ENCODE data around the gene NPC1L1. TPM values are rescaled to one million over a fixed set of nuclear protein-coding genes. Genes with fewer than 3 reads are reported as not detected.

NPC1L1 gene
- total RNA-seq, result under 0.01 and 0.12 TPM in 2 replicates

DNA sequence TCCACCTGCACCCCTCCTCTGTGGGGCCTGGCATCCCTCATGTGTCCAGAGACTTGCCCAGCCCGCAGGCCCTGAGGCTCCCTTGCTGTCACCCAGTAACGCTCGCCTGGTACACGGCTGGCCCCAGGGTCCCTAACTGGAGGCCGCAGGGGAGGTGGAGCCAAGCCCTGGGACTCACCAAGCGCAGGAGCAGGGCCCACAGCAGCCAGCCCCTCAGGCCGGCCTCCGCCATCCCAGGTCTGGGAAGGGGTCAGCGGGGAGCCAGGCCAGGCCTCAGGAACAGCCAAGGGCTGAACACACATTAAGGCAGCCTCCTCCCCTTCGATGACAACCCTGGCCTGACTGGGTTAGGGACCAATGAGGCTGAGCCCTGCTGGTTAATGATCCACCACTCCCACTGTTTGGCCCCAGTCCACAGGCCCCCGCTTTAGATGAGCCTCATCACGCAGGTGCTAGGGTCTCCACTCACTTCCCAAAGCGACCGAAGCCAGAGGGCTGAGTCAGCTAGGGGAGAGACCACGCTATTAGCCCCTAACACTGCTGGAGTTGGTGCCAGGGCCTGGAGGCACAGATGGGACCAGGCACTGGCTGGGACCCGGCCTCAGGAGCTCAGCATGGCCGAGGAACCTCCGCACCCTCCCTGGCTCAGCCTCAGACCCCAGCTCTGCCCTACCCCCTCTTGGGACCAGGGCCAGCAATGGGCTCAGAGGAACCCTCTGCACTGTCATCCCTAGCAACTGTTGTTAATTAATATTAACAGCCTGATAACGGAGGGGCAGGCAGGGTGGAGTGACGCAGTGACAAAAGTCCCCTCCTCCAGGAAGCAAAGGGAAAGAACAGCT lies at the start of gene NPC1L1:
TSS of gene NPC1L1 (minus strand) at position 303 of the 842 bp plus-strand sequence. CDS start at position 232, 71 bp downstream.

GRCh38 chr7:44581879-44582603 lies 40.9 kb upstream of the NPC1L1 start, which contains the start of gene TMED4:
TSS of gene TMED4 (minus strand) at chr7:44582231. CDS start at chr7:44582206, 25 bp downstream.

GRCh38 chr7:44573464-44574286 lies 32.5 kb upstream of the NPC1L1 start, which contains the start of gene DDX56:
TSS of gene DDX56 (minus strand) at chr7:44573908. CDS start at chr7:44573895, 13 bp downstream.

DNA sequence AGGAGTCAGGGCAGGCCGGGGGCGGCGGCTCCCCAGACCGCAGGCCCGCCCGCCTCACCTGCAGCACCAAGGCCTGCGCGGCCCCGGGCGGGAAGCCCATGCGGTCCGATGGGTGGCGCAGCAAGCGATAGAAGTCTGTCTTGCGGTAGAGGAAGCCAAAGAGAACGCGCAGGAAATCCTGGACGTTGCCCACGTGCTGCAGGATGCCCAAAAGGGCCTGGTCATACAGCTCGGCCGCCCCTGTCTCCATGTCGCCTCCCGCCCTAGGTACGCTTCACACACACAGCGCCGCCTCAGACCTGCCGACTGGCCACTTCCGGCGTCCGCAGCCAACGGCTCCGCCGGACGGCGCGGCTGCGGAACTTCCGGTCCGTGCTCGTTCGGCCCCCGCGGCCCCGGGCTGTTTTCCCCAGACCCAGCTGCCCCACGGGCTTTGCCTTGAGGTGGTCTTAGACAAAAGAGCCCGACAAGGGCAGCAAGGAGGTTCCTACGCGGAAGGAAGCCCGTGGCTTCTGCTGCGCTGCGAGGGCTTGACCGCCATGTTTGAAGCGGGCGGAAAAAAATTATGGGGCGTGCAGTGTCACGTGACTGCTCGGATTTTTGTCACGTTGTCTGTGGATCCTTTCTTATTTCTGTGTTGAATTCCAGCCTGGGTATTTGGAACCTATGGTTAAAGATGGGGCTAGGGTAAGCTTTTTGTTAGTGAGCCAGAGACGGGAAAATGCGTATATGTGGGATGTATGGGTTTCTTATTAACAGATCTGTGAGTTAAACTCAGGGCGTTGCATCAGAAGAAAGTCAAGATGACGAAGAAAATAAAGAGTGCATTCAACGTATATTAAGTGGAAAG lies 50.6 kb downstream of the NPC1L1 start, which contains the start of gene NUDCD3:
TSS of gene NUDCD3 (minus strand) at position 308 of the 850 bp plus-strand sequence. CDS start at position 250, 58 bp downstream.

Other genes starting within 250 kb of the NPC1L1 start
- gene CAMK2B, start 215.7 kb downstream of the NPC1L1 start, total RNA-seq, result under 0.01 TPM in 1 of 2 replicates, not detected in the other
- 86.6 and 96.5 TPM in 2 replicates for gene NUDCD3, start 50.7 kb downstream of the NPC1L1 start, total RNA-seq
- 46.9 and 64.2 TPM in 2 replicates for gene DDX56, start 32.6 kb upstream of the NPC1L1 start, total RNA-seq
- 151 and 160 TPM in 2 replicates for gene TMED4, start 40.9 kb upstream of the NPC1L1 start, total RNA-seq
- 74.5 and 81.0 TPM in 2 replicates for gene OGDH, start 65.3 kb upstream of the NPC1L1 start, total RNA-seq
- 7.2 and 9.5 TPM in 2 replicates for gene ZMIZ2, start 207.5 kb upstream of the NPC1L1 start, total RNA-seq

All from uterine smooth muscle cell (primary cell).